ENCODE measurements around the gene ADAMTSL3.

ADAMTSL3 gene

DNA sequence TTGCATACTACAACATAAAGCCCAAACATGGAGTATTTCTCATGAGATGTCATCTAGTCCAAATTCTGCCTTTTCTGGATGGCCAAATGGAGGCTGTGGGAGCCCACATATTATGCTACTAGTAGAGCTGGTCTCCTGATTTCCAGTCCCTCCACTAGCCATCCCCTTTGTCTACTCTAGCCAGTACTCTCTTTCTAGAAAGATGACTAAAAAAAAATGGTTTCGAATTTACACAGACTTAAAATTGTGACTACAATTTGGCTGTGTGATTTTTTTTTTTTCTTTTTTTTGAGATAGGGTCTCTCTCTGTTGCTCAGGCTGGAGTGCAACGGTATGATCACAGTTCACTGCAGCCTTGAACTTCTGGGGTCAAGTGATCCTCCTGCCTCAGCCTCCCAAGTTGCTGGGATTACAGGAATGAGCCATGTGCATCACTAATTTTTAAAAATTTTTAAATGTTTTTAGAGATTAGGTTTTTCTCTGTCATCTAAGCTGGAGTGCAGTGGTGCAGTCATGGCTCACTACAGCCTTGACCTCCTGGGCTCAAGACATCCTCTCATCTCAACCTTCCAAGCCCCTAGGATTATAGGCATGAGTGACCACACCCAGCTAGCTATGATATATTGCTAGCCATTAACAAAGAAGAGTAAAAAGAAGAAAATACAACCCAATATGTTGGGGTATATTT lies 273.9 kb downstream of the ADAMTSL3 start:
- Histone ChIP-seq H3K27me3 (ENCODE audit: control insufficient read depth, insufficient read depth, low read length) (no peaks in the 10 kb centered on the region), H3K9ac (ENCODE audit: low read length) (no peak overlapping the region), H3K4me3 (ENCODE audit: low read depth, low read length) (no peak overlapping the region), H3K4me1 (ENCODE audit: control insufficient read depth, insufficient read depth, low read length) (no peaks in the 10 kb centered on the region), H3K36me3 (ENCODE audit: control insufficient read depth, insufficient read depth, low read length) (no peaks in the 10 kb centered on the region), H3K27ac (ENCODE audit: low read depth, low read length) (no peak overlapping the region), H3K9me3 (ENCODE audit: control insufficient read depth, insufficient read depth, low read depth, low read length) (no peaks in the 10 kb centered on the region)

DNA sequence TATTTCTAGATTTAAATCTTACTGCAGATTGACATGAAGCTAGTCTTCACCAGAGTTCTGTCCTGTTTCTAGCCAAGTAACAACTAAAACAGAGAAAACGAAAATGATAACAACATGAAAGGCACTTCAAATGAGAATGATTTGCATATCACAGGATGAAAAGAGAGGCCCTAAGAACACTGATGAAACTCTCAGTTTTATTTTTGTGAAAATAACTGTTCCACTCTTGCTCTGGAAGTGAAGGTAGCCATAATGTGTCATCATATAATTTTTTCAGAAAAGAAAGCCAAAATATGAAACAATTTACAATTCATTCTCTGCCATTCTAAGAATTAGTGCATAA lies 274.4 kb downstream of the ADAMTSL3 start:
- Histone ChIP-seq H3K4me3 (ENCODE audit: low read depth, low read length) (no peak overlapping the region), H3K9ac (ENCODE audit: low read length) (no peak overlapping the region), H3K27ac (ENCODE audit: low read depth, low read length) (no peak overlapping the region), H3K9me3 (ENCODE audit: control insufficient read depth, insufficient read depth, low read depth, low read length) (peaks cover under 1% of the 10 kb centered on the region; the same call in 1 of the 2 replicates), H3K36me3 (ENCODE audit: control insufficient read depth, insufficient read depth, low read length) (no peaks in the 10 kb centered on the region), H3K4me1 (ENCODE audit: control insufficient read depth, insufficient read depth, low read length) (no peaks in the 10 kb centered on the region), H3K27me3 (ENCODE audit: control insufficient read depth, insufficient read depth, low read length) (no peaks in the 10 kb centered on the region)

DNA sequence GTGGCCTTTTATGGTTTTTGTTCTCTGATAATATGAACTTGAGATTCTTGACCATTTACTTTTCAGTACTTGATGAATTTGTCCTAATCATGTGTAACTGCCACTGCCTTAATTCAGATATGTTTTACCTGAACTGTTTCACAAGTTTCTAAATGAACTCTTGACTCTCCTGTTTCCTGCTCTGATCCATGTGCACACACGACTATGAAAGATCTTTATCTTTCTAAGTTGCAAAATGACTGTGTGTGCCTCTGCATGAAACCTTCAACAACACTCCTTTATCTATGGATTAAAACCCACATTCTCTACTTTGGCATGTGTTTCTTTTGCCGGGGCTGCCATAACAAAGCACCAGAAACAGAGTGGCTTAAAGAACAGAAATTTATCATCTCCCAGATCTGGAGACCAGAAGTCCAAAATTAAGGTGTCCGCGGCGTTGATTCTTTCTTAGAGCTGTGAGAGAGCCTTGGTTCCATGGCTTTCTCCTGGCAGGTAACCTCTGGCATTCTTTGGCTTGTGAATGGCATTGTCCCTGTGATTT lies 275.0 kb downstream of the ADAMTSL3 start:
- Histone ChIP-seq H3K27ac (ENCODE audit: low read depth, low read length) (no peak overlapping the region), H3K36me3 (ENCODE audit: control insufficient read depth, insufficient read depth, low read length) (no peaks in the 10 kb centered on the region), H3K9ac (ENCODE audit: low read length) (no peak overlapping the region), H3K4me1 (ENCODE audit: control insufficient read depth, insufficient read depth, low read length) (no peaks in the 10 kb centered on the region), H3K27me3 (ENCODE audit: control insufficient read depth, insufficient read depth, low read length) (no peaks in the 10 kb centered on the region), H3K9me3 (ENCODE audit: control insufficient read depth, insufficient read depth, low read depth, low read length) (peaks cover 6% of the 10 kb centered on the region), H3K4me3 (ENCODE audit: low read depth, low read length) (no peak overlapping the region)

DNA sequence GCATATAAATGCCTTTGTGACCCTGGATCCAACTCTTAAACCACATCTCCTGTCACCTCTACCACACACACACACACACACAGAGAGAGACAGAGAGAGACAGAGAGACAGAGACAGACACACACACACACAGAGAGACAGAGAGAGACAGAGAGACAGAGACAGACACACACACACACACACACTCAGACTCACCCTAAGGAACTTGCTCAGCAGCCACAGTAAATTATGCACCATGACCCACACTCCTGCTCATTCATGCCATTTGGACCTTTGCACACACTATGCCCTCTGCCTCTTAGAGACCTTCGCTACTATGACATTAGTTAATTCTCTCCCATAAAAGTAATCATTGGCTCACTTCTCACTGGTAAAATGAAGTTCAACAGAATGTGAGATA lies 275.7 kb downstream of the ADAMTSL3 start:
- H3K27me3 ChIP-seq (ENCODE audit: control insufficient read depth, insufficient read depth, low read length): no peaks in the 10 kb centered on the region
- H3K36me3 ChIP-seq (ENCODE audit: control insufficient read depth, insufficient read depth, low read length): no peaks in the 10 kb centered on the region
- H3K4me1 ChIP-seq (ENCODE audit: control insufficient read depth, insufficient read depth, low read length): no peaks in the 10 kb centered on the region
- H3K9ac ChIP-seq (ENCODE audit: low read length): no peak overlapping the region
- peaks cover 12% of the 10 kb centered on the region for H3K9me3 ChIP-seq (ENCODE audit: control insufficient read depth, insufficient read depth, low read depth, low read length)
- no peak overlapping the region for H3K4me3 ChIP-seq (ENCODE audit: low read depth, low read length)
- H3K27ac ChIP-seq (ENCODE audit: low read depth, low read length): no peak overlapping the region

DNA sequence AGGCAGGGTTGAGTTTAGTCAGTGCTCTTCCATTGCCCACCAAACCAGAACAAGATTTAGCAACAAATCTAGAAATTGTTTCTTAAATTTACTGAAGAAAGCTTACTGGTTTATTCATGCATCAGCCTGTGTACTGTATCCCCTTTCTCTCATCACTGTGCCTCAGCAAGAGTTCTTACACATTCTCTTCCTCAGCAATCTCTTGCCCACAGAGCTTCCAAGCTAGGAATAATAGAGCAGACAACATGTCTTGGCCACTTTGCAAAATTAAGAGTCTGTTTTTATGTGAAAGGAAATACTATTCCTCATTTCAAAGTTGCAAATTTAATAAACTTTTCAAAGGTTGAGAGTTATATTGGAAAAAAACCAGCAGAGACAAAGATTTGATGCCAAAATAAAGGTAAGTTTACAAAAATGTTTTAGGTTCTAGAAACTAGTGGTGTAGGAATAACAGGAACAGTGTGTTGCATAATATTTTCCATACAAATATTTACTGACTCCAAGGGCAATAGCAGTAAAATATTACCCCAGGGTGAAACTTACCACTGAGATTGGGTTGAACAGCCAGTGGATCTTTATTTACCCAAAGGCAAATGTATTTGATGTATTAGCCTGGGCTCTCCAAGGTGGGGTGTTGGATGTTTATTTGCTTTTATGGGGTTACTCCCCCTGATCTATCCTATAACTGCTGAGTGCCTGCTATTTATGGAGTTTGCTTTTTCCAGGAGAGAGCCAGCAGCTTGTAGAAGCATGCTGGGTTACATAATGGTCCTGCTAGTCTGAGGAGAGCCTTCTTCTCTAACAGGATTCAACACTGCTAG lies 276.7 kb downstream of the ADAMTSL3 start:
- Histone ChIP-seq H3K27me3 (ENCODE audit: control insufficient read depth, insufficient read depth, low read length) (no peaks in the 10 kb centered on the region), H3K4me3 (ENCODE audit: low read depth, low read length) (no peak overlapping the region), H3K36me3 (ENCODE audit: control insufficient read depth, insufficient read depth, low read length) (no peaks in the 10 kb centered on the region), H3K9me3 (ENCODE audit: control insufficient read depth, insufficient read depth, low read depth, low read length) (peaks cover 16% of the 10 kb centered on the region), H3K27ac (ENCODE audit: low read depth, low read length) (no peak overlapping the region), H3K4me1 (ENCODE audit: control insufficient read depth, insufficient read depth, low read length) (no peaks in the 10 kb centered on the region), H3K9ac (ENCODE audit: low read length) (no peak overlapping the region)

DNA sequence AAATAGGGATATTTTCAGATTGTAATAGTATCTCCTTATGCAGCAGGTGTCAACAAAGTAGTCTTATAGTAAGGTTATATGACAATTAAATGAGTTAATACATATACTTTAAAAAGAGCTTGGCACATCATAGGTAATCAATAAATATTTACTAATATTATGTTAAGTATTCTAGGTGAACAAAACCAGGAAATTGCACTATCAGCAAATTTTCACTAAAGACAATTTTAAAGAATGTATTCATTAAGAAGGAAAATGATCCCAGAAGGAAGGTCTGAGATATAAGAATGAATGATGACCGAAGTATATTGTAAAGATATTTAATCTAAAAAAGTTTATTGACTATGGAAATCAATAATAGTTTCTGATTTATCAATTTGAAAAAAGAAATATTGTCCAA lies 281.9 kb downstream of the ADAMTSL3 start:
- H3K4me1 ChIP-seq (ENCODE audit: control insufficient read depth, insufficient read depth, low read length): no peaks in the 10 kb centered on the region
- no peaks in the 10 kb centered on the region for H3K27me3 ChIP-seq (ENCODE audit: control insufficient read depth, insufficient read depth, low read length)
- H3K9ac ChIP-seq (ENCODE audit: low read length): no peak overlapping the region
- H3K36me3 ChIP-seq (ENCODE audit: control insufficient read depth, insufficient read depth, low read length): no peaks in the 10 kb centered on the region
- no peak overlapping the region for H3K27ac ChIP-seq (ENCODE audit: low read depth, low read length)
- peaks cover 16% of the 10 kb centered on the region for H3K9me3 ChIP-seq (ENCODE audit: control insufficient read depth, insufficient read depth, low read depth, low read length)
- H3K4me3 ChIP-seq (ENCODE audit: low read depth, low read length): no peak overlapping the region

DNA sequence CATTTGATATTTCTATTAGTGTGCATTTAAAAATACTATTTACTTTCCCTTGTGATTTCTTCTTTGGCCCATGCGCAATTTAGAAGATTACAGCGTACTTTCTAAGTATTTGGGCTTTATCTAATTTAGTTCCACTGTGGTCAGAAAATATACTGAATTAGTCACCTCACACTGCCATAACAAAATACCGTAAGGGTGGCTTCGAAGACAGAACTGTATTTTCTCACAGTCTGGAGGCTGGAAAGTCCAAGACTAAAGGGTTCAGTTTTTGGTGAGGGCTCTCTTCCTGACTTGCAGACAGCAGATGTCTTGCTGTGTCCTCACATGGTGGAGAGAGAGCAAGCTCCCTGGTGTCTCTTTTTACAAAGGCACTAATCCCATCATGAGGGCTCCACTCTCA lies 286.2 kb downstream of the ADAMTSL3 start:
- Histone ChIP-seq H3K9me3 (ENCODE audit: control insufficient read depth, insufficient read depth, low read depth, low read length) (no peaks in the 10 kb centered on the region), H3K27ac (ENCODE audit: low read depth, low read length) (no peak overlapping the region), H3K4me1 (ENCODE audit: control insufficient read depth, insufficient read depth, low read length) (peaks cover 1% of the 10 kb centered on the region; the same call in 1 of the 2 replicates), H3K27me3 (ENCODE audit: control insufficient read depth, insufficient read depth, low read length) (no peaks in the 10 kb centered on the region), H3K9ac (ENCODE audit: low read length) (no peak overlapping the region), H3K4me3 (ENCODE audit: low read depth, low read length) (no peak overlapping the region), H3K36me3 (ENCODE audit: control insufficient read depth, insufficient read depth, low read length) (no peaks in the 10 kb centered on the region)

DNA sequence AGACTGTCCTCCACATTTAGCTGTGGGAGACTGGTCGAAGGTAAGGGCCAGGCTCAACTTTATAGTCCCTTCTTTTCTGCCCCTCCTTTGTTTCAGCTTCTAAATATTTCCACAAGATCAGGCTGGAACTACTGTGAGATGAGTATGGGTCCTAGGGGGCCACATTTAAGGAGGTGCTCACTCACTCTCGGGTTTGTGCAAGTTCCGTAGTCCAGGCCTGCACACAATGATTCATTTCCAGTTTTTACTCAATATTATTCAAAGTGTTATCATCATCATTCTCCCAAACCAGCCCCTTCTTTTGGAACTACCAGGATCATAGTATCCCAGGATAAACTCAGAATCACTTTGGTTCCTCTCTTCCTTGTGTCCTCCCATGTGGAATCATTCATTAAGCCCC lies 289.1 kb downstream of the ADAMTSL3 start:
- no peak overlapping the region for H3K27ac ChIP-seq (ENCODE audit: low read depth, low read length)
- no peaks in the 10 kb centered on the region for H3K27me3 ChIP-seq (ENCODE audit: control insufficient read depth, insufficient read depth, low read length)
- no peaks in the 10 kb centered on the region for H3K9me3 ChIP-seq (ENCODE audit: control insufficient read depth, insufficient read depth, low read depth, low read length)
- peaks cover 8% of the 10 kb centered on the region; the same call in 1 of the 2 replicates for H3K4me1 ChIP-seq (ENCODE audit: control insufficient read depth, insufficient read depth, low read length)
- no peak overlapping the region for H3K9ac ChIP-seq (ENCODE audit: low read length)
- no peaks in the 10 kb centered on the region for H3K36me3 ChIP-seq (ENCODE audit: control insufficient read depth, insufficient read depth, low read length)
- H3K4me3 ChIP-seq (ENCODE audit: low read depth, low read length): no peak overlapping the region

DNA sequence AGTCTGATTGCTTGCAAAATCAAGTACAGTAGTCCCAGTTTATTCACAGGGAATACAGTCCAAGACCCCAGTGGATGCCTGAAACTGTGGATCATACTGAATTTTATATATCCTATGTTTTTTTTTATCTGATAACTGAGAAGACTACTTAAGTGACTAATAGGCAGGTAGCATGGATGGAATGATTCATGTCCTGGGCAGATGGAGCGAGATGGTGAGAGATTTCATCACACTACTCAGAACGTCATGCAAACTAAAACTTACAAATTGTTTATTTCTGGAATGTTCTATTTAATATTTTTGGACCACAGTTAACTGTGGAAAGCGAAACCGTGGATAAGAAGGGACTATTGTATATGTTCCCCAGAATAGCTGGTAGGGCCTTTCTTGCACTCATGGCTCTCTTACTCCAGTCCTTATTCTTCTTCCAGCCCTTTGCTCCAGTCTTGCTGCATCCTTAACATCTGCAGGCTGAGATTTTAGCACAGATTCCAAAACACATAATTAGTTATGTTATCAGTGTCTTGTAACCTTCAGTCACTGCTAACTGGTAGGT lies 290.0 kb downstream of the ADAMTSL3 start:
- Histone ChIP-seq H3K4me1 (ENCODE audit: control insufficient read depth, insufficient read depth, low read length) (peaks cover 8% of the 10 kb centered on the region; the same call in 1 of the 2 replicates), H3K9ac (ENCODE audit: low read length) (no peak overlapping the region), H3K4me3 (ENCODE audit: low read depth, low read length) (no peak overlapping the region), H3K27ac (ENCODE audit: low read depth, low read length) (no peak overlapping the region), H3K27me3 (ENCODE audit: control insufficient read depth, insufficient read depth, low read length) (no peaks in the 10 kb centered on the region), H3K36me3 (ENCODE audit: control insufficient read depth, insufficient read depth, low read length) (no peaks in the 10 kb centered on the region), H3K9me3 (ENCODE audit: control insufficient read depth, insufficient read depth, low read depth, low read length) (no peaks in the 10 kb centered on the region)

DNA sequence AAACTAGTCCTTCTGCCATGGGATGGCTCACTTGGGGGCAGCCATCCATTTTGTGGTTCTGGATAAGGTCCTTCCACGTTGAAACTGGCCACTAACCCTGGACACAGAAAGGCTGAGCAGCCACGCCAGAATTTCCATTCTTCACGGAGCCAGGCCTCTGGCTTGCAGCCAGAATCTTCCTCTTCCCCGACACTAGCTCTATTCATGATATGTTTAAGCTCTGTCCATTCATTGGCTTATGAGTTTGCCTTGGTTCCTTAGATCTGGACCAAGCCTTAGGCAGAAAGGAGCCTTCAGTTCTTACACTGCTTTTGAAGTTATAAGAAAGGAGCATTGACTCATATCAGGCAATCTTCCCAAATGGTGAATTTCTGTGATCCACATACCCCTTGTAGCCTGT lies 293.2 kb downstream of the ADAMTSL3 start:
- Histone ChIP-seq H3K27me3 (ENCODE audit: control insufficient read depth, insufficient read depth, low read length) (no peaks in the 10 kb centered on the region), H3K4me1 (ENCODE audit: control insufficient read depth, insufficient read depth, low read length) (peaks cover 8% of the 10 kb centered on the region; the same call in 1 of the 2 replicates), H3K9ac (ENCODE audit: low read length) (no peak overlapping the region), H3K36me3 (ENCODE audit: control insufficient read depth, insufficient read depth, low read length) (no peaks in the 10 kb centered on the region), H3K9me3 (ENCODE audit: control insufficient read depth, insufficient read depth, low read depth, low read length) (no peaks in the 10 kb centered on the region), H3K4me3 (ENCODE audit: low read depth, low read length) (no peak overlapping the region), H3K27ac (ENCODE audit: low read depth, low read length) (no peak overlapping the region)

DNA sequence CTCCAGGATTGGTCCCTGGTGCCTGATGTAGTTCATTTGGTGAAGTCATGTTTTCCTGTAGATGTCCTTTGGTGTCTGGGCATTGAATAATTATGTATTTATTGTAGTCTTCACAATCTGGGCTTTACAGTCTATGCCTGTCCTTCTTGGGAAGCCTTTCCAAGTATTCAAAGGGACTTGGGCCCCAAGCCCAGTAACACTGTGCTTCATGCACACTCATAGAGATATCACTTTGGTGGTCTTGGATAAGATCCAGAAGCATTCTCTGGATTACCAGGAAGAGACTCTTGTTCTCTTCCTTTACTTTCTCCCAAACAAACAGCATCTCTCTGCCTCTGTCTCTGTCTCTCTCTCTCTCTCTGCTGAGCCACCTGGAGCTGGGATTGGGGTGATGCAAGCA lies 300.6 kb downstream of the ADAMTSL3 start:
- Histone ChIP-seq H3K27me3 (ENCODE audit: control insufficient read depth, insufficient read depth, low read length) (no peaks in the 10 kb centered on the region), H3K4me1 (ENCODE audit: control insufficient read depth, insufficient read depth, low read length) (no peaks in the 10 kb centered on the region), H3K27ac (ENCODE audit: low read depth, low read length) (no peak overlapping the region), H3K36me3 (ENCODE audit: control insufficient read depth, insufficient read depth, low read length) (no peaks in the 10 kb centered on the region), H3K4me3 (ENCODE audit: low read depth, low read length) (no peak overlapping the region), H3K9ac (ENCODE audit: low read length) (no peak overlapping the region), H3K9me3 (ENCODE audit: control insufficient read depth, insufficient read depth, low read depth, low read length) (no peaks in the 10 kb centered on the region)
